ENCODE results near the gene WBP2.
"Not testable (repeated sequence)": the region's sequence is repeated elsewhere in the genome, so short reads cannot be mapped to it uniquely, and the experiment has no call there.

WBP2 gene

GRCh38 chr17:75888484-75888883 is 33.3 kb upstream of the WBP2 start:
- no peak for DNase-seq

- DNase-seq = not testable (repeated sequence)
Measured at GRCh38 chr17:75885860-75886259, 30.7 kb upstream of the WBP2 start.

GRCh38 chr17:75885431-75885830 is 30.3 kb upstream of the WBP2 start:
- no peak for DNase-seq

GRCh38 chr17:75881678-75882454 is 26.7 kb upstream of the WBP2 start:
- DNase-seq = no peak

GRCh38 chr17:75880266-75880665 is 25.1 kb upstream of the WBP2 start:
- no peak for DNase-seq

- peak; percentile 82 for DNase-seq
Measured at GRCh38 chr17:75878174-75878998, 23.3 kb upstream of the WBP2 start, which contains the start of gene TRIM47. Gene TRIM47 (minus strand): TSS chr17:75878581. CDS start chr17:75878548, 33 bp downstream.

- peak; percentile 94 for DNase-seq
Measured at GRCh38 chr17:75877752-75878173, 22.6 kb upstream of the WBP2 start.

- DNase-seq = peak; percentile 91
Measured at GRCh38 chr17:75876938-75877751, 22.0 kb upstream of the WBP2 start.

GRCh38 chr17:75876190-75876937 is 21.2 kb upstream of the WBP2 start:
- DNase-seq = peak; percentile 85

GRCh38 chr17:75875940-75876189 is 20.7 kb upstream of the WBP2 start:
- DNase-seq = peak; percentile 66

- no peak for DNase-seq
Measured at GRCh38 chr17:75875182-75875939, 20.2 kb upstream of the WBP2 start.

GRCh38 chr17:75874323-75875181 is 19.4 kb upstream of the WBP2 start:
- DNase-seq = no peak

- no peak for DNase-seq
Measured at GRCh38 chr17:75873587-75874322, 18.6 kb upstream of the WBP2 start.

GRCh38 chr17:75872434-75873351 is 17.6 kb upstream of the WBP2 start:
- peak; percentile 94 for DNase-seq

GRCh38 chr17:75870228-75870627 is 15.1 kb upstream of the WBP2 start:
- DNase-seq = not testable (repeated sequence)

- no peak for DNase-seq
Measured at GRCh38 chr17:75869282-75870141, 14.4 kb upstream of the WBP2 start.

GRCh38 chr17:75868730-75869281 is 13.7 kb upstream of the WBP2 start:
- DNase-seq = not testable (repeated sequence)

All from islet precursor cell (in vitro differentiated cells).